Activated T-cell treated with anti-CD3 and anti-CD28 coated beads for 1 hour (primary cell): ENCODE results near the gene GRWD1.

Experiments
- DNase-seq: peaks from one replicate; pipeline ENCODE4 v3.0.0-alpha.2; 2020; ENCODE audit warnings: low read depth

Gene GRWD1

DNA sequence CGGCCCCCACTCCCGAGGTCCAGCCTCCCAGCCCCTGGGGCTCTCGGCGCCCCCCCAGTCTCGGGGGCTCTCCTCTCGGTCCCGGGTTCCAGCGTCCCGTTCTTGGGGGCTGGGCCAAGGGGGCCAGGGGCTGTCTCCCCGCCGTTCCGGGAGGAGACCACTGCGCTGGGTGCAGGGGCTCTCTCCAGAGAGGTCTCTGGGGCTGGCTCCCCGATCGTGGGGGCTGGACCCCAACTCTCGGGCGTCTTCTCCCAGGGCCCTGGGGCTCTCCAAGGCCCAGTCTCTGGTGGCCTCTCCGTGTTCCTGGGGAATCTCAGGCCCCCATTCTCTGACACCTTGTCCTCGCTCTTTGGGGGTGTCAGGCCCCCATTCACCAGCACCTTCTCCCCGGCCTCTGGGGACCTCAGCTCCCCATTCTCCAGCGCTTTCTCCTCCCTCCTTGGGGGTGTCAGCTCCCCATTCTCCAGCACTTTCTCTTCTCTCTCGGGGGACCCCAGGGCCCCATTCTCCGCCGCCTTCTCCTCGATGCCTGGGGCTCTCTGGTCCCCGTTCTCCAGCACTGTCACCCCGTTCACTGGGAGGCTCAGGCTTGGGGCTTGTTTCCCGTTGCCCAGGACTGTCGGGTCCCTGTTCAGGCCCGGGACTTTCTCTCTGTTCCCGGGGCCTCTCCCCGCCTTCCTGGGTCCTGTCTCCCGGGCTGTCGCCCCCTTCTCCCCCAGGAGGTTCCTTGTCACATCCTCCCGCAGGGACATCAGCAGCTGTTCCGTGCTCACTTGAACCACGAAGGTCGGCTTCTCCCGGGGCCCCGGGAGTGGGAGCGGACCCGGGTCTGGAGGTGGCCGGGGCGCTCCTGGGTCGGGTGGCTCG, 52.2 kb downstream of the GRWD1 start:
- no peak for DNase-seq

DNA sequence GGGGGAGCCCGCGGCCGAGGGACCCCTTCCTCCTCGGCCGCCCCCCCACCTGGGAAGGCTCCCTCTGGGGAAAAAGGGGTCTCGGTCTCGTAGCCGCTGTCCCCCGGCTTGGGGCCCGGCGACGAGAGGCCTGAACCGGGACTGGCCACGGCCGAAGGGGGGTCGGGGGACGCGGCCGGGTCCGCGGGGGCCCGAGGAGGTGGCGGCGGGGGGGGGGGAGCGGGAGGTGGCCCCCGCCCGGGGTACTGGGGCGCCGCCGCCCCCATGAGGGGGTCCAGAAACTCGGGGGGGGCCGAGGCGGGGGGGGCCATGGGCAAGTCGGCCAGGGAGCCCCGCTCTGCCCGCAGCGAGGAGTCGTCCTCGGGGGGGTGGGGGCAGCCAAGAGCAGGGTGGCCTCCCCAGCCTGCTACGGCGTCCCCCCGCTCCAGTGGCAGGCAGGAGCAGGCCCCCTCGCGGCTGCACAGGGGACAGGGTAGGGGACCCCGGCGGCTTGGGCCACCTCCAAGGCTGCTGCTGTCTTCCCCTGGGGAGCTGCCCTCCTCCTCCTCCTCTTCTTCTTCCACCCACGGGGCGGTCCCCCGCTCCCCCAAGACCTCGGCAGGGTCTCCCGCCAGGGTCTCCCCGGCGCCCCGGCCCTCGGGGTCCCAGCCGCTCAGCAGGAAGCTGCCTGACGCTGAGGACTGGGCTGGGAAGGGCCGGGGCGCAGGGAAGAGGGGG, 53.0 kb downstream of the GRWD1 start:
- DNase-seq: no peak

DNA sequence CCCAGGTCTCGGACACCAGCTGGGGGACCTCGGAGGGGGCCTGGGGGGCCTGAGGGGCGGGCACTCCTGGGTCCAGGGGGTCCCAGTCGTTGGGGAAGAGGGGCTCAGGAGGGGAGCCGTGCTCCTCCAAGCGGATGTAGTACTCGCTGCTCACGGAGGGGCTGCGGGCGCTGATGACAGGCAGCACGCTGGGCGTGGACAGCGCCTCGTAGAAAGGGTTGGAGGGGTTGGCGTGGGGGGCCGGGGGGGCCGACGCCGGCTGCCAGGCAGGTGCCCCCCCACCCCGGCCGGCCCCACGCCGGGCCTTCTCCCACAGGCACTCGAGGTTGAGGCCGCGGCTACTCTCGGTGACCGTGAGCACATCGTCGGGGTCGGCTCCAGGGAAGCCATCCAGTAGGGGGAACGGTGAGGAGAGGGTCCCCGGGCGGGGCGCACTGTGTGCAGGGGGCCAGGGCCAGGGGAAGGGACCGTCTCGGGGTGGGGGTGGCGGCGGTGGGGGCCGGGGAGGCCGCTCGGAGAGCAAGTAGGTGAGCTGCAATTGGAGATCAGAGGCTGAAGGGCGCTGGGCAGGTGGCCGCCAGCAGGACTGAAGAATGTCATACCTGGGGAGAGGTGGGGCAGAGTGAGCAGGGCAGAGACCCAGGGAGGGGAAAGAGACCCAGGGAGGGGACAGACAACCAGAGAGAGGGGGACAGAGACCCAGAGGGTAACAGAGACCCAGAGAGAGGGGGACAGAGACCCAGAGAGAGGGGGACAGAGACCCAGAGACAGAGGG, 53.7 kb downstream of the GRWD1 start:
- no peak for DNase-seq

DNA sequence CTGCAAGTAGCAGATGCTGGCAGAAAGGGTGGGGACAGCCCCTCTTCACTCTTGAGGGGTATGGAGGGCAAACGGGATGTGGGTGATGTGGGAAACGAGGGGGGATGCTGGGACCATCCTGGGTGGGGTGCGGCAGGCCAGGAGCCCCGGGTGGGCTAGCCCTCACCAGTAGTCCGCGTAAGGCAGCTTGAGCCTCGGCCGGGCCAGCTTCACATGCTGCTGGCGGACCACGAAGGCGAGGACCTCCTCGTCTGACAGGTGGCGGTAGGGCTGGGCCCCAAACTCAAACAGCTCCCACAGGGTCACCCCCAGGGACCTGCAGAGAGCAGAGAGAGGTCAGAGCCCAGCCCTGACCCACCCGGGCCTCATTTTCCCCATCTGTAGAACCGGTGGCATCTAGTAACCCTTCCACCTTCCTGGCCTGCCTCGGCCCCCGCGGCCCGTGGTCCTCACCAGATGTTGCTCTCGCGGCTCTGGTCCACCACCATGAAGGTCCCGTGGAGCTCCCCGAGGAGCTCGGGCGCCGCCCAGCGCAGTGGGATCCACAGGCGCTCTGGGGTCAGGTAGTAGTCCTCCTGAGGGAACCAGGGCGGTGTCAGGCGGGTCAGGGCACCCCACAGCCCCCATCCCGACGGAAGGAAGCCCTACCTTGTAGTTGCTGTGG, 55.2 kb downstream of the GRWD1 start:
- DNase-seq: no peak

DNA sequence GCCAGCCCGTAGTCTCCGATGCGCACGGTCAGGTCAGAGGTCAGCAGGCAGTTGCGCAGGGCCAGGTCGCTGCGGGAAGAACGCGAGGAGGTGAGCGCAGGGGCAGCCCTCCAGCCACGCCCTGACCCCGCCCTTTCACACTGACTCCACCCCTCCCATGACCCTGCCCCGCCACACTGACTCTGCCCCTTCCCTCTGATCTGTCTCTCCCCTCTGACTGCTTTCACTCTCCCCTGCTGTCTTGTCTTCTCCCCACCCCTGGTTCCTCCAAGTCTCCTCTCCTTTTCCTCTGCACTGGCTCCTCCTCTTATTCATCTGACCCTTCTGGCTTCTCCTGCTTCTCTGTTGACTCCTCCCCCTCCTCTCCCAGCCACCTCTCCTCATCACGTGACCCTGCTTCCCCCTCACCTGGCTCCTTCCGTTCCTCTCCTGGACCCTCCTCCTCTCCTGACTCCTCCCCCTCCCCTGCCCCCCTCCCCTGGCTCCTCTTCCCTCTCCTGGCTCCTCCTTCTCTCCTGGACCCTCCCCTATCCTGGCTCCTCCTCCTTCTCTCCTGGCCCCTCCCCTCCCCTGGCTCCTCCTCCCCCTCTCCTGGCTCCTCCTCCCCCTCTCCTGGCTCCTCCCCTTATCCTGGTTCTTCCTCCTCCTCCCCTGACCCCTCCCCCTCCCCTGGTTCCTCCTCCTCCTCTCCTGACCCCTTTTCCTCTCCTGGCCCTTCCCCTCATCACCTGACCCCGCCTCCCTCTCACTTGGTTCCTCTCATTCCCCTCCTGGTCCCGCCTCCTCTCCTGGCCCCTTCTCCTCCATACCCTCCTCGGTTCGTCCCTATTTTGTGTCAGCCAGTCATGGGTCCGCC, 55.9 kb downstream of the GRWD1 start:
- DNase-seq: peak; percentile 45

DNA sequence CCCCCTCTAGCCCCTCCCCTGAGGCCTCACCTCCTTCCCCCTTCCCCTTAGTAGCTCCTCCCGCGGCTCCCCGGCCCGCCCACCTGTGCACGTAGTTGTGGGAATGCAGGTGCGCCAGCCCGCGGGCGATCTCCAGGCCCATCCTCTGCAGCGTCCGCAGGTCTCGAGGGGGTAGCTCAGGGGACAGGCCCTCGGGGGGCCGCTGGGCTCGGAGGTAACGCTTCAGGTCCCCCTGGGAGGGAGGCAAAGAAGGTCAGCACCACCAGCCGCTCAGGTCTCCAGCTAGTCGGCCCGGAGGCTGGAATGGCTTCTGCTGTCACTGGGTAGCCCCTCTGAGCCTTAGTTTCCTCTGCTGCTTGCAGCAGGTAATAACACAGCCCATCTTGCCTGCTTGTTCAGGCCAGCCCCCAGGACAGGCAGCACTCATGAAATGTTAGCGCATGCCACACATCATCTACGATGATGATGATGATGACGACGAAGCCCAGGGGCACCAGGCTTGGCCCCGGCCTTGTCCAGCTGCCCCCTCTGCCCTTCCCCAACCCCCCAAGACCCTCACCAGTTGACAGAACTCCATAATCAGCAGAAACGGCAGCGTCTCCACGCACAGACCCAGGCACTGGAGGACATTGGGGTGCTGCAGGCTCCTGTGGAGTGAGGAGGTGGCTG, 56.7 kb downstream of the GRWD1 start:
- peak; percentile 63 for DNase-seq

DNA sequence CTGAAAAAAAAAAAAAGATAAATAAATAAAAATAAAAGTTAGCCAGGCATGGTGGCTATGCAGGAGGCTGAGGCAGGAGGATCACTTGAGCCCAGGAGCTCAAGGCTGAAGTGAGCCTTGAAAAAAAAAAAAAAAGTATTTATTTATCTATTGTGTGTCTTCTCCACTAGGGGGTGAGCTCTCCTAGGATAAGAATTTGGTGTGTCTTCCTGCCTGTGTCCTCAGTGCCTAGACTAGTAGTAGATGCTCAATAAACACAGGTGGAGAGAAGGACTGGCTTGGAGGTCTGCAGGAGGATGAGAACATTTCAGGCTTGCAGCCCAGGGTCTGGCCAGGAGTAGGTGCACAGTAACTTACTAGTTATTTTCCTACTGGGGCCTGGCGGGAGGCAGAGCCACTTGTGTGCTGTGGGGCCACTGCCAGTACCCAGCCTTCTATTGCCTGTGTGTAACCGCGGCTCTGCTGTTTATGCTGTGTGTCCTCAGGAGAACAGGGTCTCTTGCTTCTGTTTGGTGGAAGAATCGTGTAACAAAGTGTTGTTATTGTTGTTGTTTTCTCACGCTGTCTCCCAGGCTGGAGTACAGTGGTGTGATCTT, 60.5 kb downstream of the GRWD1 start:
- DNase-seq: no peak
